SJCRH30 (cell line): ENCODE data around the gene PRR18. TPM values are rescaled to one million over a fixed set of nuclear protein-coding genes. Genes with fewer than 3 reads are reported as not detected.

Source experiments
- DNase-seq, 2 experiments: peaks; one replicate each; pipeline ENCODE4 v3.0.0-alpha.2; 2015 to 2020
- H3K27ac ChIP-seq: fragments of 250-450 bp; sonication (Bioruptor Pico); 2 replicates; pipeline ENCODE4 v1.5.1; 2020; ENCODE audit warnings: mild to moderate bottlenecking, moderate library complexity
- H3K27me3 ChIP-seq: fragments of 250-450 bp; sonication (Bioruptor Pico); 2 replicates; pipeline ENCODE4 v1.5.1; 2020; ENCODE audit warnings: mild to moderate bottlenecking, moderate library complexity
- H3K36me3 ChIP-seq: fragments of 250-450 bp; sonication (Bioruptor Pico); 2 replicates; pipeline ENCODE4 v1.5.1; 2020; ENCODE audit warnings: mild to moderate bottlenecking, moderate library complexity
- H3K4me1 ChIP-seq: fragments of 250-450 bp; sonication (Bioruptor Pico); 2 replicates; pipeline ENCODE4 v1.5.1; 2020; ENCODE audit warnings: mild to moderate bottlenecking, moderate library complexity
- H3K4me3 ChIP-seq: fragments of 250-450 bp; sonication (Bioruptor Pico); 2 replicates; pipeline ENCODE4 v1.5.1; 2020; ENCODE audit warnings: mild to moderate bottlenecking, moderate library complexity
- H3K9me3 ChIP-seq: fragments of 250-450 bp; sonication (Bioruptor Pico); replicated peaks from 2 replicates; pipeline ENCODE4 v1.5.1; 2020; ENCODE audit warnings: mild to moderate bottlenecking, moderate library complexity
- total RNA-seq: library from RNA; depleted of rRNA; stranded (reverse); fragments of >200 nt; shearing (Covaris generic); gene quantifications from 2 replicates; pipeline ENCODE4 v1.2.3, GENCODE V29; 2014

The PRR18 gene
- total RNA-seq, 1 experiment from 2014 or later = 0.47 TPM

DNA sequence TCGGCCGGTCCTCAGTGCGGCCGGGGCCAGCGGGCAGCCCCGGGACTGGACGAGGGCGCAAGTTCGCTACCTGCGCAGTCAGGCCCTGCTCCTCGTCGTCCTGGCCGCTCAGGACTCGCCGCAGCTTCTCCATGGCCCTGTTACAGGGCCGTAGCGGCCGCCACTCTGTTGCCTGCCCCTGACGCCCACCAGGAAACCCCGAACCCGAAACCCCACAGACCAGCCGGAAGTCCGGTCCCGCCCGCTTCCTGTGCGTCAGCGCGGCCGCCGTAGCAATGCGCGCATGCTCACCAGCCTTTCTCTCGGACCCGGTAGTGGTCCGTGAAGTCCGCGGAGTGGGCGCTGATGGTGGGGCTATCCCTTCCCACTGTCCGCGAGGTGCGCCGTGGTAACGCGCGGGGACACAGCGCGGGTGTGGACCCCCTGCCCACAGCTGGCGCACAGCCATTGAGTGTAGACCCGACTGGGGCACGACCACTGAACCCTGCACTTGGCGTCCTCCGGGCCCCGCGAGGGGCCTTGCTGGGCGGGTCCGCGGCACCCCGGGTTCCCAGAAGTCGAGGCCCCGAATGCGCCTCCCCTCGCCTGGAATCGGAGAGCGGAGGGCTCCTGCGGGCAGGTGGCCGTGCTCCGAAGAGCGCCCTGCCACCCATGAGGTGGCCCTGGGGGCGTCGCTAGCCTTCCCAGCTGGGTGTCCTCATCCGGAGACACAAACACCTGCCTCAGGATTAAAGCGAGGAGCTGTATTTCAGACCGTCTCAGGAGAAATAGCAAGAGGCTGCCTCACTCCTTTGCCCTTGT lies 34.4 kb upstream of the PRR18 start, which contains the start of gene SFT2D1:
SFT2D1 (minus strand) TSS at position 197 of the 801 bp plus-strand sequence; CDS start at position 133, 64 bp downstream.
- peak; percentile 89 to 91 for DNase-seq
- Histone ChIP-seq H3K9me3 (no peaks in the 10 kb centered on the region), H3K4me3 (peak within 1 kb of the TSS; percentile 81), H3K27me3 (no peaks in the 10 kb centered on the region), H3K4me1 (peaks cover 18% of the 10 kb centered on the region), H3K27ac (peak within 1 kb of the TSS; percentile 82), H3K36me3 (peaks cover 7% of the 10 kb centered on the region)

DNA sequence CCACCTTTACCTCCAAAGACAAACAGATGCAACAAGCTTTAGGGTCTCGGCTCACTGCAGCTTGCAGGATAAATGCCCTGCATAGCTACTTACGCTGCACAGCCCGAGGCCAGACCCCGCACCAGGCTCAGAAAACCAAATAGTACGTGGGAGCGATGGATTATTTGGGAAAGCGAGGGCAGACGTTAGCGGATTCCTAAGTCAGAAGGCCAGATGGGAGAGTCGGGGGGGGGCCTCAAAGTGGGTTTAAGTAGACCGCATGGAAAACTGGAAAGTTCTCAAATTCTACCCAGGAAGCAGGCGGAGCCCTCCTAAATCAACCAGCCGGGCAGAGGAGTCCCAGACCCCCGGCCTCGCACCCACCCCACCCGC lies 33.8 kb upstream of the PRR18 start:
- peaks cover 9% of the 10 kb centered on the region for H3K36me3 ChIP-seq

GRCh38 chr6:166341464-166341863 lies 33.3 kb upstream of the PRR18 start:
- peaks cover 9% of the 10 kb centered on the region for H3K36me3 ChIP-seq
- H3K9me3 ChIP-seq = no peaks in the 10 kb centered on the region
- no peak overlapping the region; the same call in 1 of the 2 replicates for H3K27ac ChIP-seq
- no peaks in the 10 kb centered on the region for H3K27me3 ChIP-seq
- H3K4me3 ChIP-seq = peak overlapping the region; percentile 81
- H3K4me1 ChIP-seq = peaks cover 26% of the 10 kb centered on the region
- DNase-seq = no peak

More for the DNA sequence above, 33.8 kb upstream of the PRR18 start:
- H3K27me3 ChIP-seq = no peaks in the 10 kb centered on the region
- H3K4me1 ChIP-seq = peaks cover 23% of the 10 kb centered on the region
- DNase-seq = peak in 1 of 2 experiments; percentile 27
- H3K4me3 ChIP-seq = peak overlapping the region; percentile 81
- no peaks in the 10 kb centered on the region for H3K9me3 ChIP-seq
- H3K27ac ChIP-seq = peak overlapping the region; percentile 82

- Histone ChIP-seq H3K27ac (no peak overlapping the region), H3K27me3 (no peaks in the 10 kb centered on the region), H3K4me1 (peaks cover 18% of the 10 kb centered on the region), H3K4me3 (no peak overlapping the region), H3K36me3 (peaks cover 29% of the 10 kb centered on the region), H3K9me3 (no peaks in the 10 kb centered on the region)
- DNase-seq = no peak
Measured at GRCh38 chr6:166338854-166339253, 30.7 kb upstream of the PRR18 start.

- DNase-seq = peak; percentile 80 to 81
- no peaks in the 10 kb centered on the region for H3K27me3 ChIP-seq
- H3K4me3 ChIP-seq = no peak overlapping the region
- peak overlapping the region; percentile 49 for H3K27ac ChIP-seq
- H3K36me3 ChIP-seq = peaks cover 29% of the 10 kb centered on the region
- H3K4me1 ChIP-seq = peaks cover 14% of the 10 kb centered on the region
- H3K9me3 ChIP-seq = no peaks in the 10 kb centered on the region
Measured at GRCh38 chr6:166336847-166337246, 28.7 kb upstream of the PRR18 start.

- peaks cover 36% of the 10 kb centered on the region for H3K36me3 ChIP-seq
Measured at GRCh38 chr6:166335378-166336302, 27.4 kb upstream of the PRR18 start.

GRCh38 chr6:166334878-166335277 lies 26.7 kb upstream of the PRR18 start:
- no peak for DNase-seq
- H3K4me1 ChIP-seq = peaks cover 14% of the 10 kb centered on the region
- no peaks in the 10 kb centered on the region for H3K9me3 ChIP-seq
- H3K4me3 ChIP-seq = no peak overlapping the region
- H3K36me3 ChIP-seq = peaks cover 42% of the 10 kb centered on the region
- H3K27ac ChIP-seq = no peak overlapping the region
- H3K27me3 ChIP-seq = no peaks in the 10 kb centered on the region

More at GRCh38 chr6:166335378-166336302, 27.4 kb upstream of the PRR18 start:
- Histone ChIP-seq H3K27me3 (no peaks in the 10 kb centered on the region), H3K9me3 (no peaks in the 10 kb centered on the region), H3K4me3 (no peak overlapping the region), H3K4me1 (peaks cover 14% of the 10 kb centered on the region), H3K27ac (no peak overlapping the region)
- DNase-seq = no peak

- Histone ChIP-seq H3K27me3 (no peaks in the 10 kb centered on the region), H3K36me3 (peaks cover 52% of the 10 kb centered on the region), H3K9me3 (no peaks in the 10 kb centered on the region), H3K27ac (no peak overlapping the region), H3K4me3 (no peak overlapping the region), H3K4me1 (peaks cover 14% of the 10 kb centered on the region)
- no peak for DNase-seq
Measured at GRCh38 chr6:166333172-166333995, 25.2 kb upstream of the PRR18 start.

GRCh38 chr6:166331503-166332415 lies 23.6 kb upstream of the PRR18 start:
- Histone ChIP-seq H3K36me3 (peaks cover 57% of the 10 kb centered on the region), H3K27ac (no peak overlapping the region), H3K4me1 (peaks cover 7% of the 10 kb centered on the region), H3K4me3 (no peak overlapping the region), H3K27me3 (no peaks in the 10 kb centered on the region), H3K9me3 (no peaks in the 10 kb centered on the region)
- no peak for DNase-seq

- Histone ChIP-seq H3K4me1 (no peaks in the 10 kb centered on the region), H3K9me3 (no peaks in the 10 kb centered on the region), H3K4me3 (no peak overlapping the region), H3K27me3 (no peaks in the 10 kb centered on the region), H3K36me3 (peaks cover 57% of the 10 kb centered on the region), H3K27ac (no peak overlapping the region)
- no peak for DNase-seq
Measured at GRCh38 chr6:166330612-166331011, 22.4 kb upstream of the PRR18 start.

DNA sequence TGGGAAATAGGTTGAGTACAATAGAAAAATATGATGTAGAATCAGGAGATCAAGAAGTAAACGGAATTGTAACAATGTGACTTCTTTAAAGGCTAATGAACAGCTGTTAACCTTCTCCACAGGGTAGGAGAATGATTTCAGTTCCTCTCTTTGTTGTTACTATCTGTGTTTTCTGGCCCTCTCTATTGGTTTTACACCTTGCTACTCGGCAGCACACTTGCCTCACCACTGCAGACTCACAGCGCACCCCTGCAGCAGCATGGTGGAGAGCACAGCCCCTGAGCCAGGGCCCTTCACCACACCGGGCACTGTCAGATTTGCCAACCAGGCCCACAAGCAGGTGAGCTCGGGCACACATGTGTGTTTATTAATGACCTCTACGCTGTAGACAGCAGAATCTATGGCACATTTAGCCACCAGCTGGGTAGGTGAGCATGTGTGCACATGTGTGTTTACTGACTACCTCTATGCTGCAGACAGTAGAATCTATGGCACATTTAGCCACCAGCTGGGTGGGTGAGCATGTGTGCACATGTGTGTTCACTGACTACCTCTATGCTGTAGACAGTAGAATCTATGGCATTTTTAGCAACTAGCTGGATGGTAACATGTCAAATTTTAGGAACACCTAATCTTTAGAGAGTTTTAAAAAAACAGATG lies 17.3 kb upstream of the PRR18 start:
- no peak overlapping the region for H3K4me3 ChIP-seq
- H3K36me3 ChIP-seq = peaks cover 57% of the 10 kb centered on the region
- no peaks in the 10 kb centered on the region for H3K9me3 ChIP-seq
- H3K27me3 ChIP-seq = no peaks in the 10 kb centered on the region
- H3K27ac ChIP-seq = no peak overlapping the region
- no peaks in the 10 kb centered on the region for H3K4me1 ChIP-seq
- no peak for DNase-seq

DNA sequence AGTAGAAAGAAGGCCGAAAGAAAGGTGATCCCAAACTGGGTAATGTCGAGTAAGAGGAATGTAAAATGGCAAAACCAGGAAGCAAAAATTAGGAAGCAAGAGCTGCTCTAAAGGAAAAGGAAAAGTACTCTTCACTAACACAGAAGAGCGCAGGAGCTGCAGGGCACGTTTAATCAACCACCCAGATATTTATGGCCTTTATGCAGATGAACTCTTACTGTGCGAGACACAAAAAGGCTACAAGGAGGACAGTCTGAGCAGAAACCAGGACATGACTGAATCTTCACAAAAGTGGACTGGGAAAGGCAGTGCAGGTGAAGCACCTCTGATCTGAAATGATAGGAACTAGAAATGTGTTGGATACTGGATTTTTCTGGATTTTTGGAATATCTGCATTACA lies 15.2 kb upstream of the PRR18 start:
- peaks cover 19% of the 10 kb centered on the region for H3K4me1 ChIP-seq
- H3K4me3 ChIP-seq = no peak overlapping the region
- H3K27ac ChIP-seq = no peak overlapping the region
- peaks cover 47% of the 10 kb centered on the region for H3K36me3 ChIP-seq
- H3K9me3 ChIP-seq = no peaks in the 10 kb centered on the region
- DNase-seq = no peak
- no peaks in the 10 kb centered on the region for H3K27me3 ChIP-seq
